Kidney (tissue), 14 donors: ENCODE results near the gene SEMA5B. TPM values are rescaled to one million over a fixed set of nuclear protein-coding genes. Genes with fewer than 3 reads are reported as not detected.

ENCODE experiments used
- DNase-seq, 5 donors: peaks; one replicate each; pipeline ENCODE4 v3.0.0-alpha.2; 2013 to 2020
- FAIRE-seq: peaks from 2 replicates; lab custom pipeline; 2012; peaks lifted over from hg19 to GRCh38; lab: Jason Lieb, UNC
- H3K27ac ChIP-seq, 2 donors: one replicate each; pipeline ENCODE4 v1.7.0; 2013; ENCODE audit warnings: low read depth in 2 of 2, low read length in 2 of 2, inconsistent platforms in 1 of 2
- H3K27me3 ChIP-seq: one replicate; pipeline ENCODE4 v1.7.1; 2013; ENCODE audit warnings: low read length, inconsistent platforms; ENCODE audit not compliant: control insufficient read depth, insufficient read depth
- H3K36me3 ChIP-seq, 3 donors: one replicate each; pipeline versions ENCODE4 v1.7.0 to v1.7.1; 2013; ENCODE audit warnings: low read length in 3 of 3, control low read depth in 1 of 3, inconsistent platforms in 1 of 3; ENCODE audit not compliant: insufficient read depth in 3 of 3, control insufficient read depth in 2 of 3
- H3K4me1 ChIP-seq, 3 donors: one replicate each; pipeline versions ENCODE4 v1.7.0 to v1.7.1; 2013; ENCODE audit warnings: low read length in 3 of 3, inconsistent platforms in 1 of 3, low read depth in 1 of 3; ENCODE audit not compliant: control insufficient read depth in 2 of 3, insufficient read depth in 2 of 3
- H3K4me3 ChIP-seq, 3 donors: one replicate each; pipeline versions ENCODE4 v1.7.0 to v1.8.1; 2013; ENCODE audit warnings: low read length in 3 of 3, control low read depth in 1 of 3, inconsistent platforms in 1 of 3
- H3K9ac ChIP-seq, 3 donors: one replicate each; pipeline versions ENCODE4 v1.7.0 to v1.7.1; 2013; ENCODE audit warnings: low read length in 3 of 3, control low read depth in 1 of 3, inconsistent platforms in 1 of 3
- H3K9me3 ChIP-seq, 3 donors: one replicate each; pipeline versions ENCODE4 v1.7.0 to v1.7.1; 2013; ENCODE audit warnings: low read length in 3 of 3, control low read depth in 1 of 3, inconsistent platforms in 1 of 3; ENCODE audit not compliant: control insufficient read depth in 2 of 3, insufficient read depth in 1 of 3
- intact Hi-C: fragments of 100-400 bp; cut with DNase I; formaldehyde crosslinking; loops from one replicate; pipeline ENCODE4 v1.11.1; 2022
- polyA plus RNA-seq: library from polyadenylated mRNA; stranded (reverse); fragments of 350-450 nt; fragmentation: Illumina TruSeq; extraction: RNeasy Lipid Tissue Mini Kit (QIAGEN cat#74804); gene quantifications from one replicate; pipeline ENCODE4 v1.2.3, GENCODE V29; 2014; ENCODE audit warnings: low read depth, low replicate concordance; ENCODE audit not compliant: insufficient read depth
- total RNA-seq: library from RNA; stranded (reverse); fragmentation: NEBNext Ultra II Directional; extraction: Animal tissue kit (Norgen Biotek cat#: 25700); gene quantifications from one replicate; pipeline ENCODE4 v1.2.1, GENCODE V29; 2021
- TF ChIP-seq, protein P1 (sequence below): IDR thresholded peaks from 3 replicates; pipeline ENCODE4 v1.5.1; 2012; ENCODE audit warnings: mild to moderate bottlenecking, moderate library complexity, borderline replicate concordance; ENCODE audit not compliant: insufficient read depth; ENCODE audit errors: extremely low read depth
- donor health status: control.
- donor health status: control.
- donor health status: control.
- donor health status: control.
- donor health status: control.
- donor health status: DM: yes; HTN: yes; CAD: no.
- donor health status: Normal renal cell carcinoma (clear cell type).

The SEMA5B gene
- total and polyA plus RNA-seq, 2 donors from 2014 or later: 6.6 to 8.4 TPM

- FAIRE-seq (no peak), DNase-seq (no peak)
- H3K27ac ChIP-seq: no peak overlapping the region
- intact Hi-C loops: no loop called here
- TF ChIP-seq, protein P1, sequence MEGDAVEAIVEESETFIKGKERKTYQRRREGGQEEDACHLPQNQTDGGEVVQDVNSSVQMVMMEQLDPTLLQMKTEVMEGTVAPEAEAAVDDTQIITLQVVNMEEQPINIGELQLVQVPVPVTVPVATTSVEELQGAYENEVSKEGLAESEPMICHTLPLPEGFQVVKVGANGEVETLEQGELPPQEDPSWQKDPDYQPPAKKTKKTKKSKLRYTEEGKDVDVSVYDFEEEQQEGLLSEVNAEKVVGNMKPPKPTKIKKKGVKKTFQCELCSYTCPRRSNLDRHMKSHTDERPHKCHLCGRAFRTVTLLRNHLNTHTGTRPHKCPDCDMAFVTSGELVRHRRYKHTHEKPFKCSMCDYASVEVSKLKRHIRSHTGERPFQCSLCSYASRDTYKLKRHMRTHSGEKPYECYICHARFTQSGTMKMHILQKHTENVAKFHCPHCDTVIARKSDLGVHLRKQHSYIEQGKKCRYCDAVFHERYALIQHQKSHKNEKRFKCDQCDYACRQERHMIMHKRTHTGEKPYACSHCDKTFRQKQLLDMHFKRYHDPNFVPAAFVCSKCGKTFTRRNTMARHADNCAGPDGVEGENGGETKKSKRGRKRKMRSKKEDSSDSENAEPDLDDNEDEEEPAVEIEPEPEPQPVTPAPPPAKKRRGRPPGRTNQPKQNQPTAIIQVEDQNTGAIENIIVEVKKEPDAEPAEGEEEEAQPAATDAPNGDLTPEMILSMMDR: no peak
- H3K9ac ChIP-seq: no peak overlapping the region
- peaks cover 0 to 3% (median 0%) of the 10 kb centered on the region in 3 donors for H3K4me1 ChIP-seq
- H3K27me3 ChIP-seq: peaks cover 3% of the 10 kb centered on the region
- no peak overlapping the region for H3K4me3 ChIP-seq
- no peaks in the 10 kb centered on the region for H3K36me3 ChIP-seq
- no peaks in the 10 kb centered on the region for H3K9me3 ChIP-seq
These were observed 101.2 kb downstream of the SEMA5B start for GRCh38 chr3:122926322-122926721.

- H3K9ac ChIP-seq: no peak overlapping the region
- H3K27ac ChIP-seq: no peak overlapping the region
- intact Hi-C loops: no loop called here
- TF ChIP-seq, protein P1: no peak
- peaks cover 3% of the 10 kb centered on the region for H3K27me3 ChIP-seq
- peaks cover 0 to 3% (median 0%) of the 10 kb centered on the region in 3 donors for H3K4me1 ChIP-seq
- DNase-seq (no peak), FAIRE-seq (no peak)
- H3K4me3 ChIP-seq: no peak overlapping the region
- no peaks in the 10 kb centered on the region for H3K9me3 ChIP-seq
- H3K36me3 ChIP-seq: no peaks in the 10 kb centered on the region
These were observed 101.8 kb downstream of the SEMA5B start for GRCh38 chr3:122925756-122926155.

GRCh38 chr3:122924056-122924455 lies 103.5 kb downstream of the SEMA5B start:
- H3K9ac ChIP-seq: no peak overlapping the region
- intact Hi-C loops: no loop called here
- FAIRE-seq (no peak), DNase-seq (no peak)
- H3K27me3 ChIP-seq: peaks cover 3% of the 10 kb centered on the region
- H3K27ac ChIP-seq: no peak overlapping the region
- TF ChIP-seq, protein P1: no peak
- no peak overlapping the region for H3K4me3 ChIP-seq
- no peaks in the 10 kb centered on the region for H3K9me3 ChIP-seq
- H3K36me3 ChIP-seq: no peaks in the 10 kb centered on the region
- peaks cover 0 to 3% (median 0%) of the 10 kb centered on the region in 3 donors for H3K4me1 ChIP-seq

- H3K9me3 ChIP-seq: no peaks in the 10 kb centered on the region
- no peak overlapping the region for H3K9ac ChIP-seq
- FAIRE-seq (no peak), DNase-seq (no peak)
- intact Hi-C loops: no loop called here
- H3K36me3 ChIP-seq: no peaks in the 10 kb centered on the region
- TF ChIP-seq, protein P1: no peak
- H3K27ac ChIP-seq: no peak overlapping the region
- H3K27me3 ChIP-seq: peaks cover 3% of the 10 kb centered on the region
- no peak overlapping the region for H3K4me3 ChIP-seq
- peaks cover 0 to 3% (median 0%) of the 10 kb centered on the region in 3 donors for H3K4me1 ChIP-seq
These were observed 104.0 kb downstream of the SEMA5B start for GRCh38 chr3:122923611-122924010.
